ENCODE data around the gene ZBTB1.
A peak's percentile ranks its signal among the peaks of the same experiment; 100 is the strongest.
"Not testable (repeated sequence)": the region's sequence is repeated elsewhere in the genome, so short reads cannot be mapped to it uniquely, and the experiment has no call there.

The ZBTB1 gene

DNA sequence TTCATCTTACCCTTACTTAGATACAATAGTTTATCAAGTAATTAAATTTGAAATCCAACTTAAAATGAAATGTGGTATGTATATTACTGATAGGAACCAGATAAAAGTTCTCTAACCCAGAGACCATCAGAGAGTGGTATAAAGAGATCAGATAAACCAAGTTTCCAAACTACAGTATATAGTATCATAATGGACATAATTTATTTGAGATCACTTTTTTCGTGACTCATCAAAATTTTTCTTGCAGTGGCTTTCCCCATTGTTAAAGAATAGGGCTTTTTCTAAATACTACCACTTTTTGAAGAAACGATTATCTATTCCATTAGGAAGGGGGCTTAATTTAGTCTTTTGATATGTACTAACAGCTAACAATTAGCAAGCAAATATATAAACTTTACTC lies 20.8 kb downstream of the ZBTB1 start:
- DNase-seq (ENCODE audit: low spot score) = no peak

DNA sequence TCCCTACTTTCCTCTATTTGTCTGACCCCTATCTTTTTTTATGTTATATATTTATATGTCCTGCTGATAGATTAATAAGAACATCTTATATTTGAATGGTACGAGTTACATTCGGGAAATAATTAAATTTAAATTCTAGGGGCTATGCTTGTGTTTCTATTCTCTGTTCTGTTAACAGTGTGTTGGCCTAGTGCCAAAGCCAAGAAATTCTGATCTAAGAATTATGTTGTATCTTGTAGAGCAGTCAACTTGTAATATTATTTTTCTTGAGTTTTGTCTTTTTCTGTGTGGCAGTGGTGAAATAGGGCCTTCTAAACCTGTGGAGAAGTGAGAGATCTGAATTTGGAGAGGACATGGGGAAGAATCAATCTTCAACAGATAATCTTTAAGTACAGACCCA lies 27.0 kb downstream of the ZBTB1 start:
- DNase-seq (ENCODE audit: low spot score) = no peak

DNA sequence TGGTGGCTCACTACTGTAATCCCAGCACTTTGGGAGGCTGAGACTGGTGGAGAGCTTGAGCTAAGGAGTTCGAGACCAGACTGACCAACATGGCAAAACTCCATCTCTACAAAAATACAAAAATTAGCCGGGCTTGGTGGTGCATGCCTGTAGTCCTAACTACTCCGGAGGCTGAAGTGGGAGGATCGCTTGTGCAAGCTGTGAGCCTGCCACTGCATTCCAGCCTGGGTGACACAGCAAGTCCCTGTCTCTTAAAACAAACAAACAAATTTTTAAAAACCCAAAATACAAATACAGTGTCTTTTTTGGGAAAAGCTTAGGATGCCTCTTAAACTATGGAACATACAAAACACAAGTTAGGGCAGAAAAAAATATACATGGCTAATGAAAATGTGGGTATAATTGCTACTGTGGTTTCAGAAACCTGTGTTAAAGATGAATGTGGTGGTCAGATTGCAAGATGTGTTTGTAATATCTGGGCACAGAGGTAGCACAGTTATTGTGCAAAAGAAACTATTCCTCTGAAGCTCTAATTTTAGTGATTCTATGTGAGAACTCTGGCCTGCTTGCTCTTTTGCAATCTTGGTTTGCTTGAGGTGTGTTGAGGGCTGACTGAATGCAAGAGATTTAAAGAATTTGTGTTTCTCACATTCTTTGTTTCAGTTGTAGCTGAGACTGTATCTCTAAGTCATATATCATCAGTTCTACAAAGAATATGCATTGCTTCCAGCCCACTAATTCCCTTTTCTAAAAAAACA lies 32.1 kb downstream of the ZBTB1 start:
- DNase-seq (ENCODE audit: low spot score) = no peak

DNA sequence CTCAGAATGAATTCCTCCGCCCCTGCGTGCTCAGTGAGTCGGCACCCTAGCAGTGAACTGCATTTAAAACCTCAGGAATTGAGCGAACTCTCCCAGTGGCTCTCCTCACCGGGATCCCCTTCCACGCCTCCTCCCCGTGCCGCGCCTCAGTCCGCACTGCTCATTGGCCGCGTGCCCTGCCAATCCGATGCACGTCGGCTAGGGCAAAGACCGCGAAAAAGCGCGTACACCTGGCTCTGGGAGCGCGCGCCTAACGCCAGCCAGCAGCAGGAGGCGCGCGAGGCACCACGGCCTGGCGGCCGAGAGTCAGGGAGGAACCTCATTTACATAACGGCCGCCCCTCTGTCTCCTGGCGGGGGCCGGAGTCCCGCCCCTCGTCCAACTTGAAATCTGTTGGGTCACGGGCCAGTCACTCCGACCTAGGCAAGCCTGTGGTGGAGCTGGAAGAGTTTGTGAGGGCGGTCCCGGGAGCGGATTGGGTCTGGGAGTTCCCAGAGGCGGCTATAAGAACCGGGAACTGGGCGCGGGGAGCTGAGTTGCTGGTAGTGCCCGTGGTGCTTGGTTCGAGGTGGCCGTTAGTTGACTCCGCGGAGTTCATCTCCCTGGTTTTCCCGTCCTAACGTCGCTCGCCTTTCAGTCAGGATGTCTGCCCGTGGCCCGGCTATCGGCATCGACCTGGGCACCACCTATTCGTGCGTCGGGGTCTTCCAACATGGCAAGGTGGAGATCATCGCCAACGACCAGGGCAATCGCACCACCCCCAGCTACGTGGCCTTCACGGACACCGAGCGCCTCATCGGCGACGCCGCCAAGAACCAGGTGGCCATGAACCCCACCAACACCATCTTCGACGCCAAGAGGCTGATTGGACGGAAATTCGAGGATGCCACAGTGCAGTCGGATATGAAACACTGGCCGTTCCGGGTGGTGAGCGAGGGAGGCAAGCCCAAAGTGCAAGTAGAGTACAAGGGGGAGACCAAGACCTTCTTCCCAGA lies 35.9 kb downstream of the ZBTB1 start, which contains the start of gene HSPA2:
Gene HSPA2, plus strand, starts transcription at position 534 of the 995 bp plus-strand sequence. Its CDS starts 109 bp downstream, at position 643.
- DNase-seq (ENCODE audit: low spot score) = peak; percentile 95

DNA sequence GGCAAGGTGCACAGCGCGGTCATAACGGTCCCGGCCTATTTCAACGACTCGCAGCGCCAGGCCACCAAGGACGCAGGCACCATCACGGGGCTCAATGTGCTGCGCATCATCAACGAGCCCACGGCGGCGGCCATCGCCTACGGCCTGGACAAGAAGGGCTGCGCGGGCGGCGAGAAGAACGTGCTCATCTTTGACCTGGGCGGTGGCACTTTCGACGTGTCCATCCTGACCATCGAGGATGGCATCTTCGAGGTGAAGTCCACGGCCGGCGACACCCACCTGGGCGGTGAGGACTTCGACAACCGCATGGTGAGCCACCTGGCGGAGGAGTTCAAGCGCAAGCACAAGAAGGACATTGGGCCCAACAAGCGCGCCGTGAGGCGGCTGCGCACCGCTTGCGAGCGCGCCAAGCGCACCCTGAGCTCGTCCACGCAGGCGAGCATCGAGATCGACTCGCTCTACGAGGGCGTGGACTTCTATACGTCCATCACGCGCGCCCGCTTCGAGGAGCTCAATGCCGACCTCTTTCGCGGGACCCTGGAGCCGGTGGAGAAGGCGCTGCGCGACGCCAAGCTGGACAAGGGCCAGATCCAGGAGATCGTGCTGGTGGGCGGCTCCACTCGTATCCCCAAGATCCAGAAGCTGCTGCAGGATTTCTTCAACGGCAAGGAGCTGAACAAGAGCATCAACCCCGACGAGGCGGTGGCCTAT lies 36.8 kb downstream of the ZBTB1 start:
- no peak for DNase-seq (ENCODE audit: low spot score)

DNA sequence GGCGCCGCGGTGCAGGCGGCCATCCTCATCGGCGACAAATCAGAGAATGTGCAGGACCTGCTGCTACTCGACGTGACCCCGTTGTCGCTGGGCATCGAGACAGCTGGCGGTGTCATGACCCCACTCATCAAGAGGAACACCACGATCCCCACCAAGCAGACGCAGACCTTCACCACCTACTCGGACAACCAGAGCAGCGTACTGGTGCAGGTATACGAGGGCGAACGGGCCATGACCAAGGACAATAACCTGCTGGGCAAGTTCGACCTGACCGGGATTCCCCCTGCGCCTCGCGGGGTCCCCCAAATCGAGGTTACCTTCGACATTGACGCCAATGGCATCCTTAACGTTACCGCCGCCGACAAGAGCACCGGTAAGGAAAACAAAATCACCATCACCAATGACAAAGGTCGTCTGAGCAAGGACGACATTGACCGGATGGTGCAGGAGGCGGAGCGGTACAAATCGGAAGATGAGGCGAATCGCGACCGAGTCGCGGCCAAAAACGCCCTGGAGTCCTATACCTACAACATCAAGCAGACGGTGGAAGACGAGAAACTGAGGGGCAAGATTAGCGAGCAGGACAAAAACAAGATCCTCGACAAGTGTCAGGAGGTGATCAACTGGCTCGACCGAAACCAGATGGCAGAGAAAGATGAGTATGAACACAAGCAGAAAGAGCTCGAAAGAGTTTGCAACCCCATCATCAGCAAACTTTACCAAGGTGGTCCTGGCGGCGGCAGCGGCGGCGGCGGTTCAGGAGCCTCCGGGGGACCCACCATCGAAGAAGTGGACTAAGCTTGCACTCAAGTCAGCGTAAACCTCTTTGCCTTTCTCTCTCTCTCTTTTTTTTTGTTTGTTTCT lies 37.6 kb downstream of the ZBTB1 start:
- DNase-seq (ENCODE audit: low spot score) = no peak

DNA sequence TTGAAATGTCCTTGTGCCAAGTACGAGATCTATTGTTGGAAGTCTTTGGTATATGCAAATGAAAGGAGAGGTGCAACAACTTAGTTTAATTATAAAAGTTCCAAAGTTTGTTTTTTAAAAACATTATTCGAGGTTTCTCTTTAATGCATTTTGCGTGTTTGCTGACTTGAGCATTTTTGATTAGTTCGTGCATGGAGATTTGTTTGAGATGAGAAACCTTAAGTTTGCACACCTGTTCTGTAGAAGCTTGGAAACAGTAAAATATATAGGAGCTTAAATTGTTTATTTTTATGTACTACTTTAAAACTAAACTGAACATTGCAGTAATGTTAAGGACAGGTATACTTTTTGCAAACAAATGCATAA lies 38.2 kb downstream of the ZBTB1 start:
- no peak for DNase-seq (ENCODE audit: low spot score)

DNA sequence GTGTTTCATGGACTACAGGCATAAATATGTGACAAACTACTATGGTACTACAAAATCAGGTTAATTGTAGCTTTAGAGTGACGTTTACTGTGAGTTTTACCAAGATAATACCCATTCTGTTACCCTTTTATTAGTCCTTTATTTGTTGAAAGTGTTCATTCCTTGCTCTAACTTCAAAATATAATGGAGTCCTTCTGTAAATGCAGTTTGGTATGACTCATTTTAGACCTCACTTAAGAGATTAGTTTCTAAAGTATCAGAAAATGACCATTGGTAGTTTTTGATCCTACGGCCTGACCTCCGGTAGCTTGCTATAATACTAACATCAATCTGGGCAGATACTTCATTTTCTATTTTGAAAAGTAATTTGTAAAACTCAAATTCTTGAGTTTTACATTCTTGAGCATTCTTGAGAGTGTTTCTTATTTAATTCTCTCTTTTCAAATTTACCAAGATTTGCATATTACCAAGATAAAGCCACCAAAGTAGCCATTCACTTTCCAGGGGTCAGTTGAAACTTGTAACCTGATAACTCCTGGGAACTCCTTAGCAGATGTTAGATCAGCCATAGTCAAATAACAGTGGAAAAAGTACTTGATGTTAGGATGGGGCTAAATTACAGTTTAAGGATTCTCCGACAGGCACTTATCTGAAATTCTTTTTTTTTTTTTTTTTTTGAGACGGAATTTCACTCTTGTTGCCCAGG lies 40.2 kb downstream of the ZBTB1 start:
- DNase-seq (ENCODE audit: low spot score) = no peak

DNA sequence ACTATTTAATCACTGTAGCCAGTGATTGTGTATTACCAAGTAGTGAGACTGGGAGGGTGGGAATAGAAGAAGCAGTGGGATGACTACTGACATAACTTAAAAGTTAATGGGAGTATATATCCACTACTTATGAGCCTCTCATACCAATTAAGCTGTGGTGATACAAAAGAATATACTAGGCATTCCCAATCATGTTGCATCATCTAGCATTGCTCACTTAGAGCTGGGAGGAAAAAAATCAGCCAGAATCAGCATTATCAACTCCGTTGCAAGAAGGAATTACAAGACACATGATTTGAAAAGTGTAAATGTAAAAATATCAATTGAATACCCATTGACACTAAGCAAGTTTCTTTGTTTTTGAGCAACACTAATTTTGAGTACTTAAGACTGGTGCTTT lies 44.4 kb downstream of the ZBTB1 start:
- no peak for DNase-seq (ENCODE audit: low spot score)

DNA sequence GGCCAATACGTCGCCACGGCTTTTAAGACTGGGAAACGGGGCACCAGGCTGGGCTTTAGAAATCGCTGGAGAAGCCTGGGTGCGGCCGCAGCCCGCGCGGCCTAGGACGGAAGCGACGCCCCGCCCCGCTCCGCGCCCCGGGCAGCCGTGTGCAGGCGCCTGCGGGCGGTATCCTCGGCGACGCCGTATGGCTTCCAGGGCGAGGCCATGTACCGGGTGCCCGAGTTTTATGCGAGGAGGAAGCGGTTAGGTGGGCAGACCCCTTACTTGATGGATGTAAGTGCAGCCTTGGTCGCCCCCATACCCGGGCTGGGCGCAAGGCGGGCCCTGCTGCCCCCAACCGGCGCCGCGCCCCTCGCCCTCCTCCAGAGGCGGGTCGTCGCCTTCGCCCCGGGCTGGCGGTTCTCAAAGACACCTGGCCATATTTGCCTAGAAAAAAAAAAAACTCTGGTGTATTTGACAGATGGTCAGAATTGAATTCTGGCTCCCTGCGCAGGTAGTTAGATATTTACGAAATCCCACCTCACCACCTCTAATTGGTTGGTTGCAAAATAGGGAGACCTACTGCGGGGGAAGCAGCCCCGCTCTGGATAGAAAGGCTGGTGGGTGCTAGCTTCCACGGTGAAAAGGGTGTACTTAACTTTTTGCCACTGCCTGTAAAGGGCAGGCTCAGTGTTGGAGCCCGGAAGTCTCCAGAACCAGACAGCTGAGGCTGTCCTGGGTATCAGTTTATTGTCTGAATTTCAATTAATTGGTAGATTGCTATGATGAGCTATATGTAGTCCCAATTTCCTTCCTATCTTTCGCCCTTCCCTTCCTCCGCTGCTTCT lies 45.4 kb downstream of the ZBTB1 start, which contains the start of gene PPP1R36:
Gene PPP1R36, plus strand, starts transcription at position 171 of the 830 bp plus-strand sequence. Its CDS starts 37 bp downstream, at position 208.
- DNase-seq (ENCODE audit: low spot score) = peak; percentile 31

DNA sequence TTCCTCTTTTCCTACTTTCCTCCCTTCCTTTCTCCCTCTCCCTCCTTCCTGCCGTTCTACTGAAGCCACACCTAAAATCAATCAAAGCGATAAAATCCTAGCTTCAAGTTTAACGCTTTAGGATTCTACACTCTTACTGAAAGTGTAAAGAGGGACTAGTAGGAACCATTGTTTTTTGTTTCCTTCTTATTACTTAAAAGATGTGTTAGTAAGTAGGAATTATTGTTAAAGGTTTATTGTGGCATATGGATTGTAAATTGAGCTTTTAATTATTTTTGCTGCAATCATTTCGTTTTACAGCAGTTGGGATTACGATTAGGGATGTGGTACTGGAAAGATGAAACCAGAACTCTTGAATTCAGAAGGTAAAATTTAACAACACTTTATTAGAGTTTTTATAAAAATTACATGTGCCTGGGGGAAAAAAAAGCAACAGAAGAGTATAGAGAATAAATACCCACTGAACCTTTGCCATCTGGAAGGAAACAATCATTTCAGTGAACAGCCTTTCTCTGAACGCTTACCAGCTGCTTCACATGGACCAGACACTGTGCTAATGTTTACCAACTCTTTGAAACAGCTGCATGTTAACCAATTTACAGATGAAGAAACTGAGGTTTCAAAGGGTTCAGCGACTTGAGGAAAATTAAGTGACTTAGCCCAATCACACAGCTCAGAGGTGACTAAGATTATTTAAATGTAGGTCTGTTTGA lies 46.2 kb downstream of the ZBTB1 start:
- no peak for DNase-seq (ENCODE audit: low spot score)

DNA sequence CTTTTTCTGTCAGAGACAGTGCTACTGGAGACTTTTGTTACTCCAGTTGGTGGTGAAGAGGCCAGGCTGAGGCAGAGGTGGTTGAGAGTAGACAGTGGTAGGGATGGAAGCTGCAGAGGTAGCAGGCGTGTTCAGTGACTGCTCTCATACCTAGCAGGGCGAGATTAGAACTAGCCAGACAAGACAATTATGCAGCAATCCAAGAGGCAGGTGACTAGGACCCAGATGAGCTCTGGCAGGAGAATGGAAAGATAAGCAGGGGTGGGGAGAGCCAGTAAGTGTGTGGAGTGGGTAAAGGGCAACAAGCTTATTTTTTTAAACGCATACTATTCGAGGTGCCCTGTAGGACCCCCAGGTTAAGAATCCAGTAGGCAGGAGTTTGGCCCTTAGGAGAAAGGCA lies 50.0 kb downstream of the ZBTB1 start:
- DNase-seq (ENCODE audit: low spot score) = no peak

DNA sequence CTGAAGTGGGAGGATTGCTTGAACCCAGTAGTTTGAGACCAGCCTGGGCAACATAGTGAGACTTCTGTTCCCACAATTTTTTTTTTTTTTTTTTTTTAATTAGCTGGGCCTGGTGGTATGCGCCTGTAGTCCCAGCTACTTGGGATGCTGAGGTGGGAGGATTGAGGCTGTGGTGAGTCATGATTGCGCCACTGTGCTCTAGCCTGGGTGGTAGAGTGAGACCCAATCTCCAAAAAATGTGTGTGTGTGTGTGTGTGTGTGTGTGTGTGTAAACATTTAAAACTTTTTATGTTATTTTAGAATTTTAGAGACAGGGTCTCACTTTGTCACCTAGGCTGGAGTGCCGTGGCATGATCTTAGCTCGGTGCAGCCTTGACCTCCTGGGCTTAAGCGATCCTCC lies 52.0 kb downstream of the ZBTB1 start:
- no peak for DNase-seq (ENCODE audit: low spot score)

DNA sequence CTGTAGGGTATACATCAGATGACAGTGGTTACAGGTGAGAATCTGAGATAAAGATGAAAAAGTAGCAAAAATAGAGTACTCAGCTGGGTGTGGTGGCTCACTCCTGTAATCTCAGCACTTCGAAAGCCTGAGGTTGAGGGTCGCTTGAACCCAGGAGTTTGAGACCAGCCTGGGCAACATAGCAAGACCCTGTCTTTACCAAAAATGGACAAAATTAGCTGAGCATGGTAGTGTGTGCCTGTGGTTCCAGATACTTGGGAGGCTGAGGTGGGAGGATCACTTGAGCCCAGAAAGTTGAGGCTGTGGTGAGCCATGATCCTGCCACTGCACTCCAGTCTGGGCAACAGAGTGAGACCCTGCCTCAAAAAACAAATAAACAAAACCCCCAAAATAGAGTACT lies 53.6 kb downstream of the ZBTB1 start:
- DNase-seq (ENCODE audit: low spot score) = not testable (repeated sequence)

DNA sequence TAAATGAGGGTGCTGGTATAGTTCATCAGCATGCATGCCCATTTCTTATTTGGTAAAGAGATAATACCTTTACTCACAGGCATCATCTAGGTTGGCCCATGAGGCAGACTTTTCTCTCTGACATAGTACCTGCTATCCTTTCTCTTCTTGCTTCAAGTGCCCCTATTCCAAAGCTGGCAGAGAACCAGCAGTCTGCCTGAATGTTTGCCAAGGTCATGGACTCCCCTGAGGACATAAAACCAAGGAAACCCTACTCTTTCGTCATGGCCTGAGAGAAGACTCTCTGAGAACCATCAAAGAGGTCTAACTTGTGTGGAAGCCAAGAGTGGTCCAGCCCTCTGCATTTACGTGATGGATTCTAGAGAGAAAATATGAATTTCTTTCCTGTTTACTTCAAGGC lies 57.1 kb downstream of the ZBTB1 start:
- no peak for DNase-seq (ENCODE audit: low spot score)

DNA sequence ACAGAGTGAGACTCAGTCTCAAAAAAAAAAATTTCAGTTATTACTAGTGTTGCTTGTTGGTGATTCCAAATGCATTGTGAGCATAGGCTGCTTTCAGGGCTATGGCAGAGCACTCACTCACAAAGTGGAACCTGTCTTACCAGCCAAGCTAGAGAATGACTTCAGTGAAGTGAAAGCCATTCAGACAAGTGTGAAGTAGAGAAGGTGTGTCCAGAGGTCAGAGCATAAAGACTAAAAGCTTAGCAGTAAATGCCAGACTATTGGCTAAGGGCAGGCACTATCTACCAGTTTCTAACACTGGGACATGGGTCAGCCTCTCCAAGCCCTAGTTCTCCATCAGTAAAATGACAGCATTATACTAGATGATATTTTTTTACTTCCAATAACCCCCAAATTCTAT lies 57.9 kb downstream of the ZBTB1 start:
- DNase-seq (ENCODE audit: low spot score) = no peak

DNA sequence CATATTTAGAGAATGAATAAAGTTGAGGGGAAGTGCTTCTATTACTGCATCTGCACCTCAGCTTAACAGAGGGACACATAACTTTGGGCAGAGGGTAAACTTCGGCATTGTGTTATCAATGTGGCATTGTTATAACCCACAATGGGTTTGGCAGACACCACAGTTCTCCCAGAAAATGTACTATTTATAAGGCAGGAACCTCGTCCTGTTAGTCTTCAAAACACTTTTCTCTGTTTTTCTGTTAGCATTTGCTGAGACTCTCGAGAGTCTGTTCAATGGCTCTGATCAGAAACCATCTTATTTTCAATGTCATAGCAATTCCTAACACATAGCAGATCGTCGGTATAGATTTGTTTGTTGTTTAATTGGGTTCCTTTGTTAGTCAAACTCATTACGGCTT lies 59.1 kb downstream of the ZBTB1 start:
- no peak for DNase-seq (ENCODE audit: low spot score)

DNA sequence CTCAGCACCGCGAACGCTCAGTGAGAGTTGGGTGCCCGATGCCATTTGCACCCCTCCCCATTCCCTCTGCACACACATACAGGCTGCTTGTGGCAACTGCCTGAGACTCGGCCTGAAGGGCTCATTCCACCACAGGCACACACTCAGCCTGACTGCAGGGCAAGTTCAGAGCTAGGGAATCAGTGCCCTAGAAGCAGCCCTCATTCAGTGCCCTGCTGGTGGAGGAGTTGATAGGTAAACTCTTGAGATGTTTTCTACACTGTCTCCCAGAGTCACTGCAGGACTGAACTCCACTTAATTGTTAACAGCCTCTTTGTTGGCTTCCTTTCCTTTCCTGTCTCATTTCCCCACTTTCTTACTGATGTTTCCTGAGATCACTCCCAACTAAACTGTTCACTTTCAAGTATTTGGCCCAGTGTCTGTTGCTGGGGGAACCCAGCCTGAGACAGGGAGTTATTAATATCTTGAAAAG lies 62.1 kb downstream of the ZBTB1 start:
- no peak for DNase-seq (ENCODE audit: low spot score)

DNA sequence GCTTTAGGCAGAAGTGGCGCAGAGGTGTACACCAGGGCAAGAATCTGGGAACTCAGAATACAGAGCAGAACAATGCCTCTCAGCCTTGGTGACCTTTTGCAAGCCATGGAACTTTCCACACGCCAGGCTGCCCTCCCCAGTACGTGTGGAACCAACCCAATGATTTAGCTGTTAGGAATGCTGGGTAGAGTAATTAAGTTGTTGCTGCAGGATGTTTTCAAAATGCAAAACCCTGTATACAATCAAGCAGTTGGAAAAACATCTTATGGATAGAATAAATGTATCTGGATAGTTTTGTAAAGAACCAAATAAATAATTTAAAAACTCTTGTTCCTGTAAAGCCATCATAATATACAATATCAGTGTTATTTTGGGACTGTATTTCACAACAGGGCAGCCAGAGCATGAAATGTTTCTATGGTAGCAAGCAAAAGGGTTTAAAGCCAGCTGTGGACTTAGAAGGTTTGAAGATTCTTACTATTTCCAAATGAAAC lies 64.6 kb downstream of the ZBTB1 start:
- no peak for DNase-seq (ENCODE audit: low spot score)
